ENCODE measurements around the gene KCP.
"Not testable (repeated sequence)": the region's sequence is repeated elsewhere in the genome, so short reads cannot be mapped to it uniquely, and the experiment has no call there.

KCP gene

DNA sequence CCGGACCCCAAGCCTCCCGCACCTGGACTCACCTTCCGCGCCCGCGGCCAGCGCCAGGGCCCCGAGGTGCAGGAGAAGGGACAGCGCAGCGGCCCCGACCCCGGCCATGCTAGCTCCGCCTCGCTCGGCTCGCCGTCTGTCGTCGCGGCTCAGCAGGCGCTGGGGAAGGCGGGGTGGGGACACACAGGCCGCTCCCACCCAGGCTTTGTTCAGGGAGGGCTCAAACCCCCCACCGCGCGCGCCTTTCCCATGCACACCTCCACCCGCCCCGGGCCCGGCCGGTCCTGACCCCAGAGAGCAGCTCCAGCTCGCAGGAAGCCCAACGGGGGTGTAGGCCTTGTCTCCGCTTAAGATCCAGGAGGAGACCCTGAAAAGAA, at the start of gene KCP:
KCP (minus strand) TSS at position 141 of the 377 bp plus-strand sequence; CDS start at position 108, 33 bp downstream.
- DNase-seq (ENCODE audit: low read depth in 2 of 2), result no peak

DNA sequence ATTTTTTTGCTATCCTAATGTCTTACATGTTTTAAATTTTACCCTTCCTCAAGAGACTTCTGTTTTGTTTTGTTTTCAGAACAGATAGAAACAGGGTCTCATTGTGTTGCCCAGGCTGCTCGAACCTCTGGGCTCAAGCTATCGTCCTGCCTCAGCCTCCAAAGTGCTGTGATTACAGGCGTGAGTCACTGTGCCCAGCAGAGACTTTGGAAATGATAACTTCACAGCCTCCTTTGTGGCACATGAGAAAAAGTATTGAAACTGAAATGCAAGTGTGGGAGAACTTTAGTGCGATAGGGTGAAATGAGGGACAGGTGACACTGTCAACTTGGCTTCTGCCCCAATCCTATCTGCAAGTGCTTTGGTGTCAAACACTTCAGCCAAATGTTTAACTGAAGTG, 48.8 kb upstream of the KCP start:
- DNase-seq (ENCODE audit: low read depth in 2 of 2), result no peak

DNA sequence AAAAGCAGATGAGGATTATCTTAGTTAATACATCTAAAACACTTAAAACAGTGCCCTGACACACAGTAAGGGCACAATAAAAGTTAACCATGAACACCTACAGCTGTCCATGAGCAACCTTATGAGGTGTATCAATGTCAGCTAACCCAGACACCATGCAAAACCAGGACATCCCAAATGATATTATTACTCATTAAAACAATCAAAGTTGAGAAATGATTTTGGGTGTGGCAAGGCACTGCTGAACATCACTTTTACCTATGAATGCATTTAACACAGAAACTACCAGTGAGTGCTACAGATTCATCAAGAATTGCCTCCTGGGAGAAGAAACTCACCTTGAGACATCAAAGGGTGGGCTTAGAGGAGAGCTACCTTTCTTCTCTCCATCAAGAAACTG, 45.5 kb upstream of the KCP start:
- no peak for DNase-seq (ENCODE audit: low read depth in 2 of 2)

DNA sequence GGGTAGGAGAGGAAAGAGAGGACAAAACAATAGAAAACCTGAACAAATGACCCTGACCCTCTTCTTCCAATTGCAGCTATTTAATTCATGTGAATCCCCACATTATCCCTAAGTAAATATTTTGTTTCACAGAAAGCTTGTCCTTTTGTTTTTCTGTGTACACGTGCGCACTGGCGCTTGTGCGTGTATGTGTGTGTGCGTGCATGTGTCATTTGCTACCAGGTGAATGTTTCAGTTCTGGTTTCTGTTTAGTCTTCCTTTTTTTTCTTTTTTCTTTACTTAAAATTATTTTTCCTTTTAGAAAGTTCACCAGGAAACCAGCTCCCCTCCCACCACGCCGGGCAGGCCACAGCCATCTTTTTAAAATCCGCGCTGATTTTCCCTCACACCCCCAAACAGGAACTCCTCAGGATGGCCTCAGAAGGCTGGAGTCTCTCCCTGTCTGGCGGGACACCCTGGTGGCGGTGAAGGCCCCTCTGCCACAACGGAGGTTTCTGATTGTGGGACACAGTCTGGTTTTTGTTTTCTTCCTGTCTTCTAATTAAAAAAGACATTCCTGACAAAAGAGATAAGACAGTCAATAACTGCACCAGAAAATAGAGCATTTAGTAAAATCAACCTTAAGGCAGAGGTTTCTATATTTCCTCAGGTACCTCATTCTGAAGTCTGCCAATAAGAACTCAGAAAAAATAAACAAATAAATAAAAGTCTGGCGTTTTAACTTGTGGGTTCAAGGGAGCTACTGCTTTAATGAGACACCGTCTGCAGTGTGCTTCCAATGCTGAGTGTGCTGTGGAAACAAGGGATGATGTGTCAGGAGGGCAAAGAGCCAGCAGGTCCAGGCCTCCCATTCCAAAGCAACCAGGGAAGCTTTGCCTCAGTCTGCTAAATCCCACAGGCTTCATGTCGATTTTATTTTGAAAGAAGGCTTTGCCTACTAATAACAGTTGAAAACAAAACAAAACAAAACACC, 44.6 kb upstream of the KCP start:
- DNase-seq (ENCODE audit: low read depth in 2 of 2), result no peak

DNA sequence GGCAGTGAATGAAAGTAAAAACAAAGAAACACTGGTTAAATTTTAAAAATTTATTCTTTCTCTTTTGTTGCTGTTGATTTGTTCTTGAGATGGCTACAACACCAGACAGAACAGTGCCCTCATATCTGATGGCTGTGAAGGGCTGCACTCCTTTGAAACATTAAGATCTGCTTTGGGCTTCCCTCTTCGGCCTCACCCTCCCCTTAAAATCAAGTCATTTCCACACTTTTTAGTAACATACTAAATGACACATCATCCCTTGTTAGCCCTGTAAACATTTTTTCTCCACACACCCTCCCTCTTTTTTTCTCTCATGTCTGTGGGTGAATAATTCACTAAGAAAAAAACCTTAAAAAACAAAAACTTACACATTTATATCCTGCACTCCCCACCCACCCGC, 43.6 kb upstream of the KCP start:
- DNase-seq (ENCODE audit: low read depth in 2 of 2), result no peak

DNA sequence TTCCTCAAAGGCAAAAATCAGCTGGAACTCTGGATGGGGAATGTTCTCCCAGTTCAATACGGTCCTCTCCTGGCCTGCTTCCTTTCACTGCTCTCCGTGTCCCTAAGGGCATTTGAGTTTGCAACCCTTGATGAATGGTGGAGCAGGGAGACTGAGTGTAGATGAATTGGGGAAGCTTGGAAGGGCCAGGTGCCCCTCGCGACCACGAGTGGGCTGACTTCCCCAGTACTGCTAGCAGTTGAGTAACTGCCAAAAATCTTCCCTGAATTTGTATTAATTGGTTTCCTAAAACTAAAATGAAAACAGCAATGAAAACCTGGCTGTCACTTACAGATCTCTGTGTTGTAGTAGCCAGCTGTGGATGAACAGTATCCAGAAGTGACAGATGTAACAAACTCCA, 40.8 kb upstream of the KCP start:
- no peak for DNase-seq (ENCODE audit: low read depth in 2 of 2)

DNA sequence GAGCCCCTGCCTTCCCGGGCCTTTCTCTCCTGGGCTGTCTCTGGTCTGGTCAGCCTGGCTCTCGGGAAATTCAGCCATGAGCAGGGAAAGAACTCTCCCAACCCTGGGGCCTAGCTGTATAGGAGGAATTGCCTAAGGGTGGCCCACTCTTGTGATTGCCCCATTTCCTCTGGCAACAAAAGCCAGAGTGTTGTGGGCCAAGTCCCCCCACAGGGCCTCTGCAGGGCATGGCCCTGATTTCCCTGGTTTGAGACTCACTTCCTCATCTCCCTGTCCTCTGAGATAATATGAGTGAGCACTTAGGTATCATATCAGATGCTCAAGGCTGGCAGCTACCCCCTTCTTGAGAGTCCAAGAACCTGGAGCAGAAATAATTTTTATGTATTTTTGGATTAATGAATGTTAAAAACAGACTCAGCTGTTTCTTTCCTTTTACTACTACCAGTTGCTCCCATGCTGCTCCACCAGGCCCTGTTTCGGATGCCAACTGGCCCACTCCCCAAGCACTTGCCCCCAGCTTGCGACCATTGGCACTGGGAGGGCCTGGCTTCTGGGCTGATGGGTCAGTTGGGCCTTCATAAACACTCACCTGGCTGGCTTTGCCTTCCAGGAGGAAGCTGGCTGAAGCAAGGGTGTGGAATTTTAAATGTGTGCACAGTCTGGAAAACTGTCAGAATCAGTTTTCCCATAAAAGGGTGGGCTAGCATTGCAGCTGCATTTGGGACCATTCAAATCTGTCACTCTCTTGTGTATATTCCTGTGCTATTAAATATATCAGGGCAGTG, 38.7 kb upstream of the KCP start:
- no peak for DNase-seq (ENCODE audit: low read depth in 2 of 2)

DNA sequence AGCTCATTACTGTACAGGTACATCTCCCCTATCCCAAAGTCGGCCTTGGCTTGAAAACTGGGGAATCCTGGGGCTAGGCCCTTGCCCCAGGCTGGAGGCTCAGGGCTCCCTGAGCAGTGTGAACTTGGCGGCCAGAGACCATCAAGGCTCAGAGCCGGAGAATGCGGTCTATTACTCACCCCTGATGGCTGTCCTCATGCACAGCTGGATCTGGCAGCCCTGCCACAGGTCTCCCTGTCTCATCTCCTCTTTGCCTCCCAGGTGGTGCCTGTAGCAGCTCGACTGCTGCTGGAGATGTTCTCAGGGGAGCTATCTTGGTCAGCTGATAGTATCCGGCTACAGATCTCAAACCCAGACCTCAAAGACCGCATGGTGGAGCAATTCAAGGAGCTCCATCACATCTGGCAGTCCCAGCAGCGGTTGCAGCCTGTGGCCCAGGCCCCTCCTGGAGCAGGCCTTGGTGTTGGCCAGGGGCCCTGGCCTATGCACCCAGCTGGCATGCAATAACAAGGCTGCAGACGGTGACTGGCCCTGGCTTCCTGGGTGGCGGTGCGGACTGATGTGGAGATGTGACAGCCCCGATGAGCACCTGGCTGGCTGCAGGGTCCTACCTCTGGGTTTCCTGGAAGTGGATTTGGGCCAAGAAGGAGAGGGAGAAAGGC, 37.9 kb upstream of the KCP start:
- DNase-seq (ENCODE audit: low read depth in 2 of 2), result no peak

DNA sequence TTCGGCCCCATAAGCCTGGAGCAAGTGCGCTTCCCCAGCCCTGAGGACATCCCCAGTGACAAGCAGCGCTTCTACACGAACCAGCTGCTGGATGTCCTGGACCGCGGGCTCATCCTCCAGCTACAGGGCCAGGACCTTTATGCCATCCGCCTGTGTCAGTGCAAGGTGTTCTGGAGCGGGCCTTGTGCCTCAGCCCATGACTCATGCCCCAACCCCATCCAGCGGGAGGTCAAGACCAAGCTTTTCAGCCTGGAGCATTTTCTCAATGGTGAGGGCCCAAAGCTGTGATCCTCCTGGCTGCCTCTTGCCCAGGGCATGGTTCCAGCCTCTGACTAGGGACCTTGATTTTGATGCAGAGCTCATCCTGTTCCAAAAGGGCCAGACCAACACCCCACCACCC, 37.3 kb upstream of the KCP start:
- DNase-seq (ENCODE audit: low read depth in 2 of 2), result no peak

DNA sequence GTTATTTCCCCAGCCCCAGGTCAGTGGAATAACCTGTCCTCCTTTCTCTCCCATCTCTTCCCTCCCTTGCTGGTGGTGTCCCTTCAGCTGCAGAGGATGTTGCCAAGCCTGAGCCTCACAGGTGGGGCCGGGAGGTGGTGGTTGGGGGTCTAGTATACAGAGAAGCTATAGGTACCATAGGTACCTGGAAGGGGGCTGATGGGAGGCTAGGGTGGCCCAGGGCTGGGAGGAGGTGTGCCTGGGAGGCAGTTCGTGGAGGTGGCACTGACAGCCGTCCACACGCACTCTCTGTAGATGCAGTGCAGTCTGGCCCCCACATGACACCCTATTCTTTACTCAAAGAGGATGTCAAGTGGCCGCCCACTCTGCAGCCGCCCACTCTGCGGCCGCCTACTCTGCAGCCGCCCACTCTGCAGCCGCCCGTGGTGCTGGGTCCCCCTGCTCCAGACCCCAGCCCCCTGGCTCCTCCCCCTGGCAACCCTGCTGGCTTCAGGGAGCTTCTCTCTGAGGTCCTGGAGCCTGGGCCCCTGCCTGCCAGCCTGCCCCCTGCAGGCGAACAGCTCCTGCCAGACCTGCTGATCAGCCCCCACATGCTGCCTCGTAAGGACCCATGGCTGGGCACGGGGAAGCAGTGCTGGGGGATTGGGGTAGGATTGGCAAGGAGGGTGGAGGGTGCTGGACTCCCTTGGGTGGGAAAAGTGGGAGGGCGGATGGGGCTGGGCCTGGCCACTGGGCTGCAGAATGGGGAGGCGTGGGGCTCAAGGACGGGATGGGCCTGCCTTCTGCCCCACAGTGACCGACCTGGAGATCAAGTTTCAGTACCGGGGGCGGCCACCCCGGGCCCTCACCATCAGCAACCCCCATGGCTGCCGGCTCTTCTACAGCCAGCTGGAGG, 36.7 kb upstream of the KCP start:
- DNase-seq (ENCODE audit: low read depth in 2 of 2), result no peak

DNA sequence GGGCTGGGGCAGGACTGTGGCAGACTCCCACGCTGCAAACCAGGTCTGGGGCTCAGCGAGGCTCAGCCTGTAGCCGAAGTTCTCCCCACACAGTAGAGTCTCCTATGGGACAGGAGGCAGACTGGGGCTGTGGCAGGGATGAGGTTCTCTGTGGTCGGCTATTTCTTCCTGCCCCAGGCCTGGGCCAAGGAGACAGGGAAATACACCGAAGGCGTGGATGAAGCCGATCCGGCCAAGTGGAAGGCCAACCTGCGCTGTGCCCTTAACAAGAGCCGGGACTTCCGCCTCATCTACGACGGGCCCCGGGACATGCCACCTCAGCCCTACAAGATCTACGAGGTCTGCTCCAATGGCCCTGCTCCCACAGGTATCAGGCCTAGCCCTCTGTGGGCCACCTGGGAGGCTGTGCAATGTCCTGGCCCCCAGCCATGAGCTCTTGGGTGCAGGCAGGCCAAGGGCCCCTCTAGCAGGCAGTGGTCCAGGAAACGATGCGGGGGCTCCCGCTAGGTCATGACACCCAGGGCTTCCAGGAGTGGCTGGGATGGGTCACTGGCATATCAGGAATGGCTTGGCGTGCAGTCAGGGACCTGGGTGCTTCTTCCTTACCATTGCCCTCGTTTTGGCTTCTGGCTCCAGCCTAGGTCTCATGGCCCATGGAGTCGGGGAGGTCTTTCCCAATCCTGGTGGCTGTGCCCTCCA, 35.3 kb upstream of the KCP start:
- no peak for DNase-seq (ENCODE audit: low read depth in 2 of 2)

DNA sequence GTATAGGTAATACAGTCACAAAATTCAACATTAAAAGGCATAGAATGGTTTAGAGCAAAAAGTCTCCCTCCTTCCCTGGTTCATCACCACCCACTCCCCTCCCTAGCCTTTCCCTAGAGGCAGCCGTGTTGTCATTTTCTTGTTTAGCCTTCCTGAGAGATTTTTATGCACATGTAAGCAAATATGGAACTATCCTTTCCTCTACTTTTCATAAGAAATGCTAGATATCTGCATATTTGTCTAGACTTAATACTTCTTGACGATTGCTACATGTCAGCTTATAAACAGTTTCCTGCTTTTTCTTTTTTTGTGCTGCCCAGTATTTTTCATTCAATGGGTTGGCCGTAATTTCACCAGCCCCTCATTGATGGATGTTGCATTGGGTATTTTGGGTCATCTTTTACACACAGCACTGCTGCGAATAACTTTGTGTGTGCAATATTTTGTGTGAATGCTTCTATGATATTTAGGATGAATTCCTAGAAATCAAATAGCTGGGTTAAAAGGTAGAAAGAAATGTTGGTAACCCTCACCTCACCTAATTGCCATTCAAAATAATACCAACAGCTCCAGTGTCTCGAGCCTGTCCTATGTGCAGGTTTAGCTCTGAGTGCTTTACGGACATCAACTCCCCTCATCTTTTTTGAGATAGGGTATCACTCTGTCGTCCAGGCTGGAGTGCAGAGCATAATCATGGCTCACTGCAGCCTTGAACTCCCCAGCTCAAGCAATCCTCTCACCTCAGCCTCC, 34.2 kb upstream of the KCP start:
- no peak for DNase-seq (ENCODE audit: low read depth in 2 of 2)

DNA sequence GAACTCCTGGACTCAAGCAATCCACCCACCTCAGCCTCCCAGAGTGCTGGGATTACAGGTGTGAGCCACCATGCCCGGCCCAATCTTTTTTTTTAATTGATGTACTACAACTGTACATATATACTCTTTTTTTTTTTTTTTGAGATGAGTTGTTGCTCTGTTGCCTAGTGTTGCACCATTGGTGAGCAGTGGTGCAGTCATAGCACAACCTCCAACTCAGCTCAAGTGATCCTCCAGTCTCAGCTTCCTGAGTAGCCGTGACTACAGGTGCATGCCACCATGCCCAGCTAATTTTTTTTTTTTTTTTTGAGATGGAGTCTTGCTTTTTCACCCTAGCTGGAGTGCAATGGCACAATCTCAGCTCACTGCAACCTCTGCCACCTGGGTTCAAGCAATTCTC, 32.7 kb upstream of the KCP start:
- DNase-seq (ENCODE audit: low read depth in 2 of 2), result not testable (repeated sequence)

DNA sequence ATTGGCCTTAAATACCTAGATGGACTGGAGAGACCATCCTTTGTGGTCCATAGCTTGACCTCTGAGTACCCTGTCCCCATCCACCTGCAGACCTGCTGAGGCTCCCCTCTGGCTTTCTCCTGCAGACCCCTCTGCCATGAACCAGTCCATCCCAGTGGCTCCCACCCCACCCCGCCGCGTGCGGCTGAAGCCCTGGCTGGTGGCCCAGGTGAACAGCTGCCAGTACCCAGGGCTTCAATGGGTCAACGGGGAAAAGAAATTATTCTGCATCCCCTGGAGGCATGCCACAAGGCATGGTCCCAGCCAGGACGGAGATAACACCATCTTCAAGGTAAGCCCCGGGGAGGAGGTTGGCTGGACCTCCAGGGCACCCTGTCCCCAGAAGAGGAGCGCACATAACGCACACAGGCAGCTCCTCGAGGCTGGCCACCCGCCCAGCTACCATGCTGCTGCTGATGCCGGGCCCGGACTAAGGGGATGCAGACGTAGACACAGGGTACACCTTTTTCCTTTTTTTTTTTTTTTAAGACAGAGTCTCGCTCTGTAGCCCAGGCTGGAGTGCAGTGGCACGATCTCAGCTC, 31.5 kb upstream of the KCP start:
- DNase-seq (ENCODE audit: low read depth in 2 of 2), result no peak

DNA sequence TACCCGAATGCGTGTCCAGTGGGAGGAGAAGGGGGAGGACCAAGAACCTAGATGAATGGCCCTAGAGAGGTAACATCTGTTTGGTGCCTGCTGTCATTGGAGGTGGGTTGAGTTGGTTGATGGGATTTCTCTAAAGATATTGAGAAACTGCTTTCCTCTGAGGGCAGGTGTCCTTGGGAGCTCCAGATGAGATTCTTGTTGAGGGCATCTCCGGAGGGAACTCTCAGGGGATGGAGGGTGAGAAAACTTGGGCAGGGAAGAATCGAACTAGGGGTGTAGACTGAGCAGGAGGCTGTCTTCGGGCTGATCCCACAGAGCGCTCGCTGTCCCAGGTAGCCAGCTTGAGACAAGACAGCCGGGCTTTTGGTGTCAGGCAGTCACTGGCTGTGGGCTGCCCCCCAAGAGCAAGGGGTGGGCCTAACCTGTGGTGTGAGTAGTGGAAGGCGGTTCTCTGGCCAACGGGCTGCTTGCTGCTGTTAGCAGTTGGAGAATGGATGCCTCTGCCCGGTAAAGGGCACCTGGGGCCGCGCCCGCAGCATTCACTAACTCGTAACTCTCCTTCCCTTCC, 30.9 kb upstream of the KCP start:
- DNase-seq (ENCODE audit: low read depth in 2 of 2), result no peak

DNA sequence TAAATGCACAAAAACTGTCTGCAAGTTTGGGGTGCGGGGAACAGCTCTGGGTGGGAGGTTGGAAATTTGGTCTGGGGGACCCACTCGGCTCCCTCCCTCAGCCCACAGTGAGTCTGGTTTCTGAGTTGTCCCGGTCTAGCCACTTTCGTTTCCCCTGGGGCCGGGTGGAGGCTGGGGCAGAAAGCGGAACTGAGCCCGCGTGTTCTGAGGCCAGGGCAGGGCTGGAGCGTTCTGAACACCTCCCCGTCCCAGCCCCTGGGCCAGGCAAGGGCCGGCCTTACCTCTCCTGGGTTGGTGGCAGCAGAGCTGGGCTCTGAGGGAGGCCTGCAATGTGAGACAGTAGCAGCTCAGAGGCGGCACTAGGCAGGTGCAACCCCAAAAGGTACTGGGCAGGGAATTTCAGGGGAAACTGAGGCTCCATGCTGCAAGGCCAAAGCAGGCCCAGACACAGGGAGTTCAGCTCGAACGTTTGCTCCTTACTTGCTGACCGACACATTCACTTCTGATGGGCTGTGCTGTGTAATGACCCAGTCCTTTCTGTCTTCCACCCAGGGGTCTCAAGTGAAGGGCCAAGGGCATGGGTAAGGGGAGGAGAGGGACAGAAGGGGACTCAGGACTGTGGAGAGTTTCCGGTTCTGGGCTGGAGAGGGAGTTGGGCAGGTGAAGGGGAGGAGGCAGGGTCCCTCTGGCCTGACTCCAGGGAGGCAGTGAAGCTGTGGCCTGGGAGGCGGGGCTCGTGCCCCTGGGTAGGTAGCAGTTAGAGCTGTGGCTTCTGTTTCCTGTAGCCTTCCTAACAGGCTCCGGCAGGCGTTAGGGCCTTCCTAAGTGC, 30.2 kb upstream of the KCP start:
- no peak for DNase-seq (ENCODE audit: low read depth in 2 of 2)

DNA sequence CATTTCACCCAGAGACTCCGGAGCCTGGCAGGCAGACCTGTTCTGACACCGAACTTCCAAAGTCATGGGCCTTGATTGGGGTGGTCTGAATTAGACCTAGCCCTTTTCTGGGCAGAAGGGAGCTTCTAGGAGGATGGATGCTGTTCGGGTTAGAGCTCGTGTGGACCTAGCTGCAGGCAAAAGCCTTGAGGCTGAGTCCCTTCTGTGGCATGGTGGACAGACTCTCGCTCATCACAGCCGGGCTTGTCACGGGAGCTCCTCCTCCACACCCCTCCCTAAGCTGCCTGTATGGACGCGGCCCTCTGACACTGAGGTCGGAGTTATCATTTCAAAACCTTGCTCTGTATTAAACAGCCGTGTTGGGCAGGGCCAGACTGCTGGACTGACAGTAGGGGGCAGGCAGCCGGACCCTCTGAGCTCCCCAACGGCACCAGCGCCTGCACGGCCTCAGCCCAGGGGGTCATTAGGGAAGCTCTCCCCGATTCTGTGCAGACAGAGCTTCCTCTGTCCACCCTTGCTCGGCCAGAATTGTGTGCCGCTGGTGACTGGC, 29.4 kb upstream of the KCP start:
- DNase-seq (ENCODE audit: low read depth in 2 of 2), result no peak
